Uterus (tissue), 2 donors: Measurements from ENCODE around the gene AUTS2.

Source experiments
- POLR2A ChIP-seq, 2 donors: fragments of 450-650 bp; IDR thresholded peaks; one replicate each; pipeline ENCODE4 v1.6.1; 2016; ENCODE audit warnings: antibody characterized with exemption in 2 of 2, mild to moderate bottlenecking in 1 of 2, moderate library complexity in 1 of 2
- TF ChIP-seq, protein P1 (sequence below), 4 experiments: fragments of 200-600 bp in 2 of 4; fragments of 450-650 bp in 2 of 4; sonication (generic) in 2 of 4; IDR thresholded peaks; one replicate each; pipeline ENCODE4 v1.5.1; 2016 to 2019; ENCODE audit warnings: antibody characterized with exemption in 4 of 4, mild to moderate bottlenecking in 2 of 4, moderate library complexity in 1 of 4

DNA sequence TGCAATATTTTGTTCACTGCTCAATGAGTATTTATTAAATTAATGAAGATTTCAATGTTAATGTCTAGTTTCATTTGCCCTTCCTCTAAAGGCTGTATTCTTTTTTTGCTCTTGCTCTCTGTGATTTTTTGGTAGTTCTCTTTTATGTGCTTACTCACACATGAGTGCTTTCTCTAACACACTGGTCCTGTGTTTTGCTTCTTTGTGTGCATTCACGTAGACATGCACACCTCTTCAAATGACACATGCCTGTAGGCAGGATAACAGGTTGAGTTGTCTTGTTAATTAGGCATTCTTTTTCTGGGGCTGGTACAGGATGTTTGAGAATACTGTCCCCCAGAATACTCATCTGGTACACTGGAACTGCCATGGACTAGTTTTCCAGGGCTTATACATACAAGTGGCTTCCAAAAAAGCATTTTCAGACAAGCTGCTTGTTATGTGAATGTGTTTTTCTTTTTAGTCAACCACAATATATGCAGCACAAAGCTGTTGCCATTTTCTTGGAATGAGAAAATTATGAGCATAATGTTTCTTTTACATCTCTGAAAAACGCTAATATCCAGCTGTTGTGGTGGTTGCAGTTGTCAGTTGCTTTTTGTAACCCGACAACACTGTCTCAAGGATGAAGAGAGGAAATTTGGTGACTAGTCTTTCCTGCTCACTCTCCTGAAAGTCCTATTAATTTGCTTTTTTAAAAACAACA lies 416.4 kb downstream of the AUTS2 start:
- no peak for TF ChIP-seq POLR2A (IDR thresholded peaks at IDR 0.05)
- TF ChIP-seq, protein P1, sequence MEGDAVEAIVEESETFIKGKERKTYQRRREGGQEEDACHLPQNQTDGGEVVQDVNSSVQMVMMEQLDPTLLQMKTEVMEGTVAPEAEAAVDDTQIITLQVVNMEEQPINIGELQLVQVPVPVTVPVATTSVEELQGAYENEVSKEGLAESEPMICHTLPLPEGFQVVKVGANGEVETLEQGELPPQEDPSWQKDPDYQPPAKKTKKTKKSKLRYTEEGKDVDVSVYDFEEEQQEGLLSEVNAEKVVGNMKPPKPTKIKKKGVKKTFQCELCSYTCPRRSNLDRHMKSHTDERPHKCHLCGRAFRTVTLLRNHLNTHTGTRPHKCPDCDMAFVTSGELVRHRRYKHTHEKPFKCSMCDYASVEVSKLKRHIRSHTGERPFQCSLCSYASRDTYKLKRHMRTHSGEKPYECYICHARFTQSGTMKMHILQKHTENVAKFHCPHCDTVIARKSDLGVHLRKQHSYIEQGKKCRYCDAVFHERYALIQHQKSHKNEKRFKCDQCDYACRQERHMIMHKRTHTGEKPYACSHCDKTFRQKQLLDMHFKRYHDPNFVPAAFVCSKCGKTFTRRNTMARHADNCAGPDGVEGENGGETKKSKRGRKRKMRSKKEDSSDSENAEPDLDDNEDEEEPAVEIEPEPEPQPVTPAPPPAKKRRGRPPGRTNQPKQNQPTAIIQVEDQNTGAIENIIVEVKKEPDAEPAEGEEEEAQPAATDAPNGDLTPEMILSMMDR (IDR thresholded peaks at IDR 0.05) = no peak
